NOMO-1 treated with dmso at 0.1 percent for 144 hours (cell line): ENCODE results near the gene NCBP1.

Experiments used
- DNase-seq: peaks from one replicate; lab custom pipeline; 2025; ENCODE audit not compliant: unreplicated experiment; lab: John Stamatoyannopoulos, UW

The NCBP1 gene

DNA sequence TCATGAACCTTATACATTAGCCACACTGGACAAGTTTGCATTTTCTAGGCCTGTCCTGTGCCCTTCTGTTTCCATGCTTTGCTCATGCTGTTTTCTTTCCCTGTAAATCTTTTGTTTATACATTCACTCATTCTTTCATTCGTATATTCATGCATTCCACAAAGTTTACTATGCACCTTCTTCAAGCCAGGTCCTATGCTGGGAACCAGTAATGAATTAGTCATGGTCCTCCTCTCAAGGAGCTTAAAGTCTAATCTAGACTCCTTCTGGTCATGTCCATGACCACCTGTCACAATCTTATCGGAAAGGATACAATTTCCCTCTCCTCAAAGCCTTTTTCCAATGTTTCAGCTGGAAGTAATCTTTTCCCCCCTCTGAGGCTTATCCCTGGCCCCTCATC lies 72.6 kb downstream of the NCBP1 start:
- DNase-seq = no peak

DNA sequence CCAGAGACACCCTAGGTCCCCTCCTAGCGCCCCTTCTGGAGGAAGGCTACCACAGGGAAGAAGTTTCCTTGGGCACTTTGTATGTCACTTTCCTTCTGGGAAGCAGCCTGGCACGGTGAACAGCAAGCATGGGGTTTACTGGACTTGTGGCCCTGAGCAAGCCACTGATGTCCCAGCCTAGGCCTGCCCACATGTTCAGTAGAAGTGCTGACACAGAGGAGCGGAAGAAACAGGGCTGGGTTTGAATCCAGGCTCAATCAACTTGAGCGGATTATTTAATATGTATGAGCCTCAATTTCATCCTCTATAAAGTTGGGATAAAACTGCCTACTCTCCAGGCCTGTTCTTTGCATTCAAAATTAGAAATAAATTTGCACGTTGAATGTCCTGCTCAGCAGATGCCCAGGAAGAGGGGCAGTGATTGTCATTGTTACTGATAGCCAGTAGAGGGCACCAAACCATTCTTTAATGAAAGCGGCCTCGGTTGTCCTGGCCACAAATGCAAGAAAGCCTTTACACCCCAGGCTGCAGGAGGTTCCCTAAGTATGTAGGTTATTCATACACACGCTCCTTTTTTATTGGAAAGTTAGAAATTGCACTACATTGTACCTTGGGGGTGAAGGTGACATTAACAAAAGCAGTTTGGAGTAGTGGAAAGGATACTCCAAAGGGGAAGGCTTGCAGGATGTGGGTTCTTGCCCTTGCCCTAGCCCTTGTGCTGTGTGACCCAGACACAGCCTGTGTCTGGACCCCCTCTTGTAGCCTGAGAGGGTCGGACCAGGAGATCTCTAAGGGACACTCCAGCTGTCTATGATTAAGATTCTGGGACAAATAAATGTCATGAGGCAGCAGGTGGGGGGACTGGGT lies 77.0 kb downstream of the NCBP1 start:
- peak; percentile 37 for DNase-seq

DNA sequence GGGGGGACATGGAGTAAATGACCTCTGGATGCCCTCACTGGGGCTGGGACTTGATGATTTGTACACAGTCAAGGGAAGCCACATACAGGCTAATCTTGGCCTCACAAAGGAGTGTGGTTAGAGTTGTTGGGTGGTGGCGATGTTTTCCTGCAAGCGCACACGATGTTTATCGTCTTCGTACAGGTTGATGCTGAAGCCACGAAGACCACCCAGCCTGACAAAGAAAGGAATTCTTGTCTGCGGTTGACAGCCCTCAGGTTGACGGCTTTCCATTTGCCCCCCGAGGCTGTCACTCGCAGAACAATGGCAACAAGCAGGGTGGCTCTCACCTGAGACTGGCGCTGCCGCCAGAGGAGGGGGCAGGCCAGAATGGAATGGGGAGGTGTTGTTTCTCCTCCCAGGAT lies 77.6 kb downstream of the NCBP1 start:
- DNase-seq = no peak

DNA sequence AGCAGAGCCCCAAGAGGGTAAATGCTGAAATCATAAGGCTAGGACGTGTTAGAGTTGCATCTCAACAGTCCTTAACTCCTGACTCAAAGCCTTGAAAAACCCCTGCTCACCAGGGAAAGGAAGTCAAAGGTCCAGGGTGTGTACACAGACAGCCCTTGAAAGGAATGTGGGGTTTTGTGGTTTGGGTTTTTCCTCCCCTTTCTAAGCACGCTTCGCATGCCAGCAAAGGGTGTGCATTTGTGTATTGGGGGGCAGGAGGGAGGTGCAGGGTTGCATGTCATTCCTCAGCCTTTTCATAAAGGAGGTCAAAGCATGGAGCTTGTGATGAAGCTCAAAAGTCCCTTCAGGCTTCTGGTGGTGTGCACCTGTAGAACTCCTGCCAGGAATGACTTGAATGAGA lies 80.8 kb downstream of the NCBP1 start:
- DNase-seq = no peak

DNA sequence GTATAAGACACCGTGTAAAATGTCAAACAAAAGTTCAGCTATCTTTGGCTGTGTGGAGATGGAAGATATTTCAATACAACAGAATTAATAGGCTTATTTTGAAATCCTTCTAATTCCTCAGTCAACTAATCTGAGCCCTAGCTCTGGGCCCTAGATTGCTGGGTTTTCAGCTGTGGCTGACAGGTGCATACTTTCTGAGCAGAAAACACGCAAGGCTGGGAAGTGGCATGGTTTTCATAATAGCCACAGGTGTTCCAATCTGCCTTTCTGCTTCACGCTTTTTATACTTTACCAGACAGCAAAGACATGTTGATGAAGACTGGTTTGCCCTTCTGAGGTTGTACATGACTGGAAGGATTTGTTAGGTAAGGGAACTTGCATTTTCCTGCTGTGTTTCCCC lies 84.2 kb downstream of the NCBP1 start:
- DNase-seq = no peak

DNA sequence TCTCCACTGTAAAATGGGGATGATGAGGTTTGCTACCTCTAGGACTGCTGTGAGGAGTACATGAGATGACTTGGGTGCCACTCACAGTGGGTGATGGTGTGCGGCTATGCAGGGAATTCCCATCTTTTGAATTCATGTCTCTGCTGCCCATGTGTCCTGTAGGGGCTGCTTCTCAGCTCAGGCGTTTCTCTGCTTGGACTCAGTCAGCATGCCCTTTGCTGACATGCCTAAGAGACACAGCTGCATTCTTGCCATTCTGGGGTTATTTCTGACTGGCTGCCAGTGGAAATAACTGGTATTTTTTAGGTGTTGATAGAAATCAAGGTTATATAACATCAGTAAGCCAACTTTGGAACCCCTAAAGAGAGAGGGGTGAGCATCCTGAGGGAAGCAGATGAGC lies 87.8 kb downstream of the NCBP1 start:
- no peak for DNase-seq

DNA sequence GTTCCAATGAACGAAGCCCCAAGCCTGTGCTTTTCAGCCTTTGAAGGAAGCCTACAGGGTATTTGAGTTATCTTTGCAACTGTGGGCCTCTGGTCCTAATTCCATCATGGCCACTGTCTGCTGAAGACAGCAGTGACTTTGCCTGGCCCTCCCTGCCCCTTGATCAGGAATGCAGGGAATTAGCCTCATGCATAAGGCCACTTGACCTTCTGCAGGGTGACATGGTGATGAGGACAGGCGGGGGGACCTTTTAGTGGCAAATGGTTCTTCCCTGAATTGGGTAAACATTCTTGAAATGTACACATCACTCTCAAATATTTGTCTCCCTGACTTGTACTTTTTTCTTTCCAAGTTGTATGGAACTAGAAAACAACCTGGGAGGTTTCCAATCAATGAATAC lies 88.7 kb downstream of the NCBP1 start:
- DNase-seq = no peak
